ENCODE measurements around the gene LHX3.

The LHX3 gene

GRCh38 chr9:136245219-136246150 is 40.6 kb upstream of the LHX3 start, which contains the start of gene QSOX2:
TSS of gene QSOX2 (minus strand) at chr9:136245812. CDS start at chr9:136245803, 9 bp downstream.
- no peaks in the 10 kb centered on the region for H3K27me3 Mint-ChIP-seq
- H3K36me3 Mint-ChIP-seq, result peaks cover 27 to 36% of the 10 kb centered on the region in 2 donors
- H3K4me3 Mint-ChIP-seq, result peak within 1 kb of the TSS; percentile 93 to 97
- DNase-seq, result peak; percentile 74
- peak; percentile 52 to 65 for ATAC-seq (replicated peaks)
- peaks cover 36 to 61% of the 10 kb centered on the region in 2 donors for H3K4me1 Mint-ChIP-seq
- H3K9me3 Mint-ChIP-seq, result no peaks in the 10 kb centered on the region
- peak within 1 kb of the TSS; percentile 97 for H3K27ac Mint-ChIP-seq

GRCh38 chr9:136244969-136245218 is 40.0 kb upstream of the LHX3 start:
- H3K4me1 Mint-ChIP-seq, result peaks cover 40 to 67% of the 10 kb centered on the region in 2 donors
- peak overlapping the region; percentile 93 to 97 for H3K4me3 Mint-ChIP-seq
- no peak for ATAC-seq (replicated peaks)
- no peak for DNase-seq
- peak overlapping the region; percentile 97 for H3K27ac Mint-ChIP-seq
- H3K9me3 Mint-ChIP-seq, result no peaks in the 10 kb centered on the region
- no peaks in the 10 kb centered on the region for H3K27me3 Mint-ChIP-seq
- peaks cover 27 to 36% of the 10 kb centered on the region in 2 donors for H3K36me3 Mint-ChIP-seq

GRCh38 chr9:136244122-136244968 is 39.4 kb upstream of the LHX3 start:
- ATAC-seq (replicated peaks), result peak; percentile 80 to 81
- H3K27me3 Mint-ChIP-seq, result no peaks in the 10 kb centered on the region
- DNase-seq, result peak; percentile 82
- H3K9me3 Mint-ChIP-seq, result no peaks in the 10 kb centered on the region
- H3K4me3 Mint-ChIP-seq, result peak overlapping the region; percentile 93 to 97
- H3K4me1 Mint-ChIP-seq, result peaks cover 45 to 73% of the 10 kb centered on the region in 2 donors
- peak overlapping the region; percentile 97 for H3K27ac Mint-ChIP-seq
- peaks cover 27 to 41% of the 10 kb centered on the region in 2 donors for H3K36me3 Mint-ChIP-seq

DNA sequence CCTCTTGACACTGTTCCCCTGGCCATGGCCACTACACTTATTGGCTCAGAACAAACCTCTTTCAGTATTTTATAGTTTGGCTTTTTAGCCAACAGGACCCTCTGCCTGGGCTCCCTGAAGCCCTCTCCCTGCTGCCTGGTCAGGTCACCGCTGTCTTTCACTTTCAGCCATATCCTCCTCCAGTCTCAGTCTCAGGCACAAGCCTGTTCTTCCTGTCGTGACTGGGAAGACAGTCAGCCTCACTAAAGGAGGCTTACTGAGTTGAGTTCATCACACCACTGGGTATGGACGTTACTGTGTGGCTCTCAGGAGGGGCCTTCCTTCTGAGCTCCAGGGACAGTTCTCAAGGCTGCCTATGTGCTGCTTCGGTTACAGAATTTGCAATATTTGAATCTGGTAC is 38.7 kb upstream of the LHX3 start:
- H3K36me3 Mint-ChIP-seq, result peaks cover 27 to 42% of the 10 kb centered on the region in 2 donors
- H3K27me3 Mint-ChIP-seq, result no peaks in the 10 kb centered on the region
- H3K27ac Mint-ChIP-seq, result peak overlapping the region; percentile 97
- no peak for ATAC-seq (replicated peaks)
- peak overlapping the region; percentile 93 to 97 for H3K4me3 Mint-ChIP-seq
- no peaks in the 10 kb centered on the region for H3K9me3 Mint-ChIP-seq
- peaks cover 52 to 80% of the 10 kb centered on the region in 2 donors for H3K4me1 Mint-ChIP-seq
- no peak for DNase-seq

DNA sequence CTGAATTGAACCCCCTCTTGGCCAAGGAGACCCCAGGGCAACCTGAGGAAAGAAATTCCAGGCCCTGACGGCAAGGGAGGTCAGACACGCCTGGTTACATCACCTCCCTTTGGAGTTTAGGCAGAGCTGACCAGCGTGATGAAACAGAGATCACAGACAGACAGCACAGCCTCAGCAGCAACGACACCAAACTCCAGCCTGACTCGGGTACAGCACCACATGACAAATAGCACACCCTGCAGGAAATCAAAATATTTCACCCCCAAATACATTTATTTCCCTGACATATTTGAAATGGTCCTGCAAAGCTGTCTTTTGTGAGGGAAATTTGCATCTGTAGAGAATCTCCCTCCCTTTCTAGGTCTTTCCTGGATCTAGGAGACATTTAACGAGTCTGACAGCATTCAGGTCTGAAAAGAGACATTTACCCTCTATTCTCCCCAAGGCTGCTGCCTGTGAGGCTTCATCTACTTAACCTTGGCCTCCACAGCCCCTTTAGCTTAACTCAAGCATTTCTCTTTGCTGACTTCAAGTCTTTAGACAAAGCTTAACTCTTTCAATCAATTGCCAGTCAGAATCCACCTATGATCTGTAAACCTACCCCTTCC is 38.1 kb upstream of the LHX3 start:
- no peak for ATAC-seq (replicated peaks)
- peaks cover 58 to 86% of the 10 kb centered on the region in 2 donors for H3K4me1 Mint-ChIP-seq
- no peaks in the 10 kb centered on the region for H3K9me3 Mint-ChIP-seq
- no peak for DNase-seq
- peaks cover 32 to 42% of the 10 kb centered on the region in 2 donors for H3K36me3 Mint-ChIP-seq
- H3K27ac Mint-ChIP-seq, result peak overlapping the region; percentile 97
- no peaks in the 10 kb centered on the region for H3K27me3 Mint-ChIP-seq
- peak overlapping the region; percentile 93 to 97 for H3K4me3 Mint-ChIP-seq

- H3K4me1 Mint-ChIP-seq, result peaks cover 63 to 89% of the 10 kb centered on the region in 2 donors
- H3K36me3 Mint-ChIP-seq, result peaks cover 38 to 46% of the 10 kb centered on the region in 2 donors
- no peaks in the 10 kb centered on the region for H3K9me3 Mint-ChIP-seq
- DNase-seq, result no peak
- H3K27me3 Mint-ChIP-seq, result no peaks in the 10 kb centered on the region
- peak overlapping the region; percentile 93 to 97 for H3K4me3 Mint-ChIP-seq
- peak overlapping the region; percentile 65 for H3K27ac Mint-ChIP-seq
- ATAC-seq (replicated peaks), result no peak
These were observed 37.3 kb upstream of the LHX3 start for GRCh38 chr9:136242248-136242647.

GRCh38 chr9:136241542-136241941 is 36.6 kb upstream of the LHX3 start:
- Mint-ChIP-seq H3K9me3 (no peaks in the 10 kb centered on the region), H3K27me3 (no peaks in the 10 kb centered on the region), H3K4me3 (peak overlapping the region; percentile 41 to 93), H3K4me1 (peaks cover 63 to 85% of the 10 kb centered on the region in 2 donors), H3K27ac (peak overlapping the region; percentile 65), H3K36me3 (peaks cover 38 to 46% of the 10 kb centered on the region in 2 donors)
- ATAC-seq (replicated peaks) (no peak), DNase-seq (no peak)

GRCh38 chr9:136240941-136241340 is 36.0 kb upstream of the LHX3 start:
- Mint-ChIP-seq H3K27ac (peak overlapping the region; percentile 65), H3K36me3 (peaks cover 39 to 52% of the 10 kb centered on the region in 2 donors), H3K9me3 (no peaks in the 10 kb centered on the region), H3K4me3 (peak overlapping the region; percentile 41 to 93), H3K4me1 (peaks cover 62 to 88% of the 10 kb centered on the region in 2 donors), H3K27me3 (no peaks in the 10 kb centered on the region)
- ATAC-seq (replicated peaks) (no peak), DNase-seq (no peak)

DNA sequence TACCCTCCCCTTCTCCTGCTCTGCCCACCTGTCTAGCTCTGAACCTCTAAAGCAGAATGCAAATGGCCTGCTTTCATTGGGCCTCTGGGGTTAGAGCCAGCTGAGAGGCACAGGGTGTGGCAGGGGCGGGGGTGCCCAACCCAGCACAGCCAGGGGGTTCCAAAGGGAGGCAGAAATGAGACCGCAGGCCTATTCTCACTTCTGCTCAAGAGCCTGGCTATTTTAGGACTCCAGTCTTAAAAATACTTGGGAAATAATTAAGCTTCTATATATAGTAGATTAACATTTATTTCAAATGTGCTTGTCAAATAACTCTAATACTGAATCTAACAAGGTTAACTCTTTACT is 35.0 kb upstream of the LHX3 start:
- Mint-ChIP-seq H3K36me3 (peaks cover 49 to 59% of the 10 kb centered on the region in 2 donors), H3K27ac (peak overlapping the region; percentile 82), H3K4me3 (peak overlapping the region; percentile 78 to 93), H3K4me1 (peaks cover 63 to 94% of the 10 kb centered on the region in 2 donors), H3K9me3 (no peaks in the 10 kb centered on the region), H3K27me3 (no peaks in the 10 kb centered on the region)
- DNase-seq (peak; percentile 68), ATAC-seq (replicated peaks) (peak; percentile 83 to 84)

DNA sequence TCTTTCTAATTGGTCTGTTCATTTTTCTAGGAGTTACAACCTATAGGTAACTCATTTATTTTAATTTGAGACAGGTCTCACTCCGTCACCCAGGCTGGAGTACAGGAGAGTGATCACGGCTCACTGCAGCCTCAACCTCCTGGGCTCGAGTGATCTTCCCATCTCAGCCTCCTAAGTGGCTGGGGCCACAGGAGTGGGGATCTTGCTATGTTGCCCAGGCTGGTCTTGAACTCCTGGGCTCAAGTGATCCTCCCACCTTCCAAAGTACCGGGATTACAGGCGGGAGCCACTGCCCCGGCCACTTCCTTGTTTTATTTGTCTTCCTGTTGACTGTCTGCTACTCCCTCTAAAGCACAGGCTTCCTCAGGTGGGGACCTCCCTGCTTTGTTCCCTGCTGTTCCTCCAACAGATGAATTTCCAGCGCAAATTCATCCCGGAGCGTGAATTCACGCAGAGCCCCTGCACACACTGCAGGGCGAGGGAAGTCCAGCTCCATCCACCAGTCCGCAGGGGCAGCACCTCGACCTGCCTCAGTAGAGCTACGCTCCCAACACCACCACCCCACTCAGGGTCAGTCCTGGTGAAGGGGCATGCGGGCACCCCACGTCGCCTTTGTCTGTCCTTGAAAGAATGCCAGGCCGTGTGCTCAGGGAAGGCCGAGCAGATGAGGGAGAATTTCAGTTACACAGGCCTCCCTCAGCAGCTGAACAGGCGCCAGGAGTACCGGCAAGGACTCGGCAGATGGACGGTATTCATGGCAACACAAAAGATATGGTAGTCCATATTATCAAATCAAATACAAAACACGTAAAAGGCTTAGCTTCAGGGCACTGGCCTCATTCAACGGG is 34.4 kb upstream of the LHX3 start:
- ATAC-seq (replicated peaks) (no peak), DNase-seq (no peak)
- no peaks in the 10 kb centered on the region for H3K27me3 Mint-ChIP-seq
- H3K4me1 Mint-ChIP-seq, result peaks cover 66 to 94% of the 10 kb centered on the region in 2 donors
- H3K27ac Mint-ChIP-seq, result peak overlapping the region; percentile 82
- no peaks in the 10 kb centered on the region for H3K9me3 Mint-ChIP-seq
- H3K4me3 Mint-ChIP-seq, result peak overlapping the region; percentile 78 to 93
- H3K36me3 Mint-ChIP-seq, result peaks cover 52 to 59% of the 10 kb centered on the region in 2 donors

GRCh38 chr9:136238342-136238732 is 33.4 kb upstream of the LHX3 start:
- ATAC-seq (replicated peaks) (no peak), DNase-seq (no peak)
- Mint-ChIP-seq H3K27me3 (no peaks in the 10 kb centered on the region), H3K9me3 (peaks cover 0 to 1% of the 10 kb centered on the region in 2 donors), H3K4me3 (peak overlapping the region; percentile 78 to 93), H3K27ac (peak overlapping the region; percentile 26), H3K36me3 (peaks cover 58 to 64% of the 10 kb centered on the region in 2 donors), H3K4me1 (peaks cover 72 to 94% of the 10 kb centered on the region in 2 donors)

DNA sequence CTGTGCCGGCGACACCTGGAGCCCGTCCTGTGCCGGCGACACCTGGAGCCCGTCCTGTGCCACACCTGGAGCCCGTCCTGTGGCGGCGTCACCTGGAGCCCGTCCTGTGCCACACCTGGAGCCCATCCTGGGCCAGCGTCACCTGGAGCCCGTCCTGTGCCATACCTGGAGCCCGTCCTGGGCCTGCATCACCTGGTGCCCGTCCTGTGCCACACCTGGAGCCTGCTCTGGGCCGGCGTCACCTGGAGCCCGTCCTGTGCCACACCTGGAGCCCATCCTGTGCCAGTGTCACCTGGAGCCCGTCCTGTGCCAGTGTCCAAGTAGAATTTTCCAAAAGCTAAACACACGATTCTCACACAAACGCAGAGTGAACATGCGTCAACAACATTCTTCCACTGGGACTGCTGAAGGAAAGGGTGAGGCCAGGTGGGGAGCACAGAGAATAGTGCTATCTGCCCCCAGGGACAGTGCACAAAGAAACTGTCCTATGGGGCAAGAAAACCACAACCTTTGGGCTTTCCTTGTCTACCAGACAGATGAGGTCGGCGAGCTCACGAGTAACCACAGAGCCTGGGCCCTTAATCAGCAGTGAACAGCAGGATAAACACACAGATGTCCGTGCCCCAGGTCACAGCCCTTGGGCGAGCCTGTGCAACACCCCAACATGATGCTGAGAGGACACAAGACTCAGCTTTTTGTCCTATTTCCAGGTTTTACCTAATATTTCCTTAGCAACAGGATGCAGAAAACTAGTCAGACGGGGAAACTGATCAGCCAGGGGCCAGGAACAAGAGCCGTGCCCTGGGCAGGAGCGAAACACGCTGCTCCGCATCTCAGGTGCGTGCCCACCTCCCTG is 32.8 kb upstream of the LHX3 start:
- Mint-ChIP-seq H3K4me3 (peak overlapping the region; percentile 78 to 93), H3K27ac (peak overlapping the region; percentile 37)

More for the DNA sequence above, 32.8 kb upstream of the LHX3 start:
- Mint-ChIP-seq H3K27me3 (no peaks in the 10 kb centered on the region), H3K36me3 (peaks cover 54 to 61% of the 10 kb centered on the region in 2 donors), H3K4me1 (peaks cover 70 to 94% of the 10 kb centered on the region in 2 donors), H3K9me3 (peaks cover 0 to 1% of the 10 kb centered on the region in 2 donors)
- DNase-seq (peak; percentile 31), ATAC-seq (replicated peaks) (peak; percentile 60 to 65)

Data from stimulated activated naive B cell treated with anti-CD40 and anti-IgM and Interleukin-4, amounts not matched to agents 10 μg/mL and 1 μg/mL and 100 μg/mL, for 72 hours (primary cell).